HL-60 (cell line): ENCODE results near the gene RAB3GAP1.

Source experiments
- DNase-seq, 2 experiments: peaks; one replicate each; pipeline ENCODE4 v3.0.0-alpha.2; 2010 to 2020; ENCODE audit warnings: low read depth in 1 of 2, low spot score in 1 of 2
- H3K27ac ChIP-seq: fragments of 250-450 bp; sonication (Bioruptor Pico); replicated peaks from 2 replicates; pipeline ENCODE4 v1.5.1; 2020; ENCODE audit warnings: mild to moderate bottlenecking, moderate library complexity
- H3K27me3 ChIP-seq: fragments of 250-450 bp; sonication (Bioruptor Pico); 2 replicates; pipeline ENCODE4 v1.5.1; 2021; ENCODE audit warnings: mild to moderate bottlenecking, moderate library complexity; ENCODE audit not compliant: insufficient read depth, poor library complexity, severe bottlenecking
- H3K4me3 ChIP-seq: replicated peaks from 2 replicates; pipeline ENCODE4 v1.5.1; 2011; ENCODE audit warnings: mild to moderate bottlenecking, control low read depth, low read length; ENCODE audit not compliant: insufficient read depth
- CTCF ChIP-seq: IDR thresholded peaks from one replicate; pipeline ENCODE4 v1.5.1; 2011; ENCODE audit warnings: low read length, control low read depth, inconsistent platforms; ENCODE audit not compliant: insufficient read depth
- GABPA ChIP-seq: IDR thresholded peaks from 2 replicates; pipeline ENCODE4 v1.6.1; 2012; ENCODE audit warnings: low read depth
- POLR2AphosphoS5 ChIP-seq: IDR thresholded peaks from 2 replicates; pipeline ENCODE4 v1.6.1; 2012; ENCODE audit warnings: low read depth
- REST ChIP-seq: IDR thresholded peaks from 2 replicates; pipeline ENCODE4 v1.6.1; 2012; ENCODE audit warnings: low read depth; ENCODE audit not compliant: insufficient replicate concordance
- SPI1 ChIP-seq: IDR thresholded peaks from 2 replicates; pipeline ENCODE4 v1.6.1; 2012; ENCODE audit warnings: low read depth, mild to moderate bottlenecking, borderline replicate concordance

Gene RAB3GAP1

GRCh38 chr2:135124924-135125886 lies 73.1 kb downstream of the RAB3GAP1 start:
- Histone ChIP-seq H3K27me3 (no peaks in the 10 kb centered on the region), H3K4me3 (no peak overlapping the region), H3K27ac (no peak overlapping the region)
- DNase-seq = no peak
- TF ChIP-seq GABPA (no peak), POLR2AphosphoS5 (no peak), REST (no peak), SPI1 (no peak), CTCF (no peak)

- Histone ChIP-seq H3K4me3 (no peak overlapping the region), H3K27ac (no peak overlapping the region), H3K27me3 (no peaks in the 10 kb centered on the region)
- DNase-seq = no peak
- no peak for TF ChIP-seq POLR2AphosphoS5
- no peak for TF ChIP-seq SPI1
- TF ChIP-seq CTCF = no peak
- TF ChIP-seq GABPA = no peak
- TF ChIP-seq REST = no peak
Measured at GRCh38 chr2:135125940-135126339, 73.8 kb downstream of the RAB3GAP1 start.

- no peak overlapping the region for H3K4me3 ChIP-seq
- no peaks in the 10 kb centered on the region for H3K27me3 ChIP-seq
- no peak for DNase-seq
- TF ChIP-seq REST (no peak), SPI1 (no peak), POLR2AphosphoS5 (no peak), GABPA (no peak), CTCF (no peak)
- no peak overlapping the region for H3K27ac ChIP-seq
Measured at GRCh38 chr2:135130751-135131150, 78.7 kb downstream of the RAB3GAP1 start.
